LNCaP clone FGC (cell line): ENCODE measurements around the gene SMIM1.

Source experiments
- DNase-seq: peaks from one replicate; pipeline ENCODE4 v3.0.0-alpha.2; 2011; ENCODE audit warnings: low read depth
- H3K4me3 ChIP-seq: 2 replicates; pipeline ENCODE4 v1.5.1; 2011; ENCODE audit warnings: mild to moderate bottlenecking, low read depth, low read length, control low read depth
- TF ChIP-seq, protein P1 (sequence below): IDR thresholded peaks from 2 replicates; pipeline ENCODE4 v1.5.1; 2012; ENCODE audit warnings: mild to moderate bottlenecking; ENCODE audit not compliant: control insufficient read depth, insufficient read depth; ENCODE audit errors: extremely low read depth

SMIM1 gene

DNA sequence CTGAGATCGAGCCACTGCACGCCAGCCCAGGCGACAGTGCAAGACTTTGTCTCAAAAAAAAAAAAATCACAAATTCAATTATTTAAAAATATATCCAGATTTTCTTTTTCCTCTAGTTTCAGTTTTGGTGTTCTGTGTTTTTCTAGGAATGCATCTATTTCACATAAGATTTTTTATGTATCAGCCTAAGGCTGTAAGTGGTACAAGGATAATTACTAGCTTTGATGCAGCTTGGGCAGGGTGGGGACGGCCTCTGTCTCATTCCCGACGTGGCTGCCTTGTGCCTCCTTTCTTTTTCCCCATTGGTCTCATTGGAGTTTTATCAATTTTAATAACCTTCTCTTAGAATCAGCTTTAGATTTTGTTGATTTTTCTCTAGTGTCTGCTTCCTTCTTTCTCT, 13.4 kb upstream of the SMIM1 start:
- no peak overlapping the region for H3K4me3 ChIP-seq
- TF ChIP-seq, protein P1, sequence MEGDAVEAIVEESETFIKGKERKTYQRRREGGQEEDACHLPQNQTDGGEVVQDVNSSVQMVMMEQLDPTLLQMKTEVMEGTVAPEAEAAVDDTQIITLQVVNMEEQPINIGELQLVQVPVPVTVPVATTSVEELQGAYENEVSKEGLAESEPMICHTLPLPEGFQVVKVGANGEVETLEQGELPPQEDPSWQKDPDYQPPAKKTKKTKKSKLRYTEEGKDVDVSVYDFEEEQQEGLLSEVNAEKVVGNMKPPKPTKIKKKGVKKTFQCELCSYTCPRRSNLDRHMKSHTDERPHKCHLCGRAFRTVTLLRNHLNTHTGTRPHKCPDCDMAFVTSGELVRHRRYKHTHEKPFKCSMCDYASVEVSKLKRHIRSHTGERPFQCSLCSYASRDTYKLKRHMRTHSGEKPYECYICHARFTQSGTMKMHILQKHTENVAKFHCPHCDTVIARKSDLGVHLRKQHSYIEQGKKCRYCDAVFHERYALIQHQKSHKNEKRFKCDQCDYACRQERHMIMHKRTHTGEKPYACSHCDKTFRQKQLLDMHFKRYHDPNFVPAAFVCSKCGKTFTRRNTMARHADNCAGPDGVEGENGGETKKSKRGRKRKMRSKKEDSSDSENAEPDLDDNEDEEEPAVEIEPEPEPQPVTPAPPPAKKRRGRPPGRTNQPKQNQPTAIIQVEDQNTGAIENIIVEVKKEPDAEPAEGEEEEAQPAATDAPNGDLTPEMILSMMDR = no peak

DNA sequence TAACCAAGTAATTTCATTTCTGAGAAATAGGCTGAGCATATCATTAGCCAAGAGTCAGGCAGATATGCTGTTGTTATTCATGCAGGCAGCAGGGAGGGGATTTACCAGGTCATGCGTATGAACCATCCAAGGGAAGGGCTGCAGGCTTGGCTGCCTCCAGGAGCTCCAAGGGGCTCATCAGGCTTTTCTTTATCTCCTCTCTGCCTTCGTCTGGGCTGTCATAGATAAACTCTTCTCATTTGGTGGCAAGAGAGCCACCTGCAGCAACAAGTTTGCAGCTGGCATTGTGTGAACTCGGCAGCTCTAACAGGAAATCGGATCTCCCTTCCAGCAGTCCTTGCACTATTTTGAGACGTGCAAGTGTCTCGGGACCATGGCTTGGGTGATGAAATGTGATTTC, 12.8 kb upstream of the SMIM1 start:
- H3K4me3 ChIP-seq = no peak overlapping the region
- TF ChIP-seq, protein P1 = no peak
- DNase-seq = no peak

More for the DNA sequence above, 13.4 kb upstream of the SMIM1 start:
- no peak for DNase-seq

DNA sequence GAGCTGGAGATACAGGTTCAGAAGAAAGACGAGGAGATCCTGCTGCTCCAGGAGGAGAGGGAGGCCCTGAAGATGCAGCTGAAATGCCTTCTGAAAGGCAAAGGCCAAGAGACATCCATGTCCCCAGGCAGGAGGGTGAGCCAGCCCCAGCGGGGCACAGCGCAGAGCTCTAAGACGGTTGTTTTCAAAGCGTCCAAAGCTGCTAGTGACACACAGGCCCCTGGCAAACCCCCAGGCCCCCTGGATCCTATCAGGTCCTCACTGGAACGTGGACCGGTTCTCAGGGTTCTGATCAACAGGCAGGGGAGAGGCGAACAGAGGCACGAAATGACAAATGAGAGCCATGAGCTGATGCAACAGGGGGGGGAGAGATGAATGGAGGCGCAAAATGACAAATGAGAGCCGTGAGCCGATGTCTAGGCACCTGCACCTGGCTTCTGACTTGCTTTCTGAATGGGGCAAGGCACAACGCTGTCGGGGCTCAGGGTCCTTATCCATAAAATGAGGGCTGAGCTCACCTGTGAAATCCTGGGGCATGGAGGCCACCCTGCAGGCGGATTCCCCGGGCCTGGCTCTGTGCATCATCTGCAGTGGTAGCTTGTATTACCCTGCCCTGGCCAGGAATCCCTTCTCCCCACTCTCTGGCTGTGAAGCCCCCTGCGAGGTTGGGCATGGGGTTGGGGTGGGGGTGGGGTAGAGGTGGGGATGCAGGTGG, 11.1 kb upstream of the SMIM1 start:
- TF ChIP-seq, protein P1 = no peak
- no peak overlapping the region for H3K4me3 ChIP-seq
- no peak for DNase-seq

DNA sequence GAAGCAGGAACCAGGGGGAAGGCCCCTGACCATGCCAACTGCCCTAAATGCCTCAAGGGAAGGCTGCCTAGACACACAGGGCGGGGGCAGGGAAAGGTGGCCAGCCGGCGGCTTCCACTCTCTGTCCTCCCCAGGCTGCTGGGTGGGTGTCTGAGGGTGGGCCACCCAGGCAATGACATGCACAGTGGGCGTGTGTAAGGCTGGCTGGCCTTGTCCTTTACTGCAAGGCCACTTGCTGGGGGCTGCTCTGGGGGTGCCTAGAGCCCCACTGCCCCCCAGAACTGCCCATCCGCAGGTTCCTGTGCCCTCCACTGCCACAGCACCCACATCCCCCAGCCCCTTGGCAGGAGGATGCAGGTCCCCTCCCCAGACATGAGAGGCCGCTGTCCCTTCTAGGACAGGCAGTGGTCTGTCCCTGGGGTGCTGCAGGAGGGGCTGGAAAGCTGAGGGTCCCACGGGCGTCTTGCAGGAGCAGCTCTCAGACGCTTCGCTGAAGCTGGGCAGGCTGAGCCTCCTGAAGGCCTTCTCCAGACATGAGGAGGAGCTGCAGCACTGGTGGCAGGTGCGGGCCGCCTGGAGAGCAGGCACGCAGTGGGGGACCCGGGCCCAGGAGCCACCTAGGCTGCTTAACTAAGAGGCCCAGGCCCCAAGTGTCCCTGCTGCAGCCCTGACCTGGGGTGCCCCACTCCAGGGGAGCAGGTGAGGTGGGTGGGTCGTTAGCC, 10.2 kb upstream of the SMIM1 start:
- TF ChIP-seq, protein P1 = no peak
- no peak overlapping the region for H3K4me3 ChIP-seq
- DNase-seq = no peak

DNA sequence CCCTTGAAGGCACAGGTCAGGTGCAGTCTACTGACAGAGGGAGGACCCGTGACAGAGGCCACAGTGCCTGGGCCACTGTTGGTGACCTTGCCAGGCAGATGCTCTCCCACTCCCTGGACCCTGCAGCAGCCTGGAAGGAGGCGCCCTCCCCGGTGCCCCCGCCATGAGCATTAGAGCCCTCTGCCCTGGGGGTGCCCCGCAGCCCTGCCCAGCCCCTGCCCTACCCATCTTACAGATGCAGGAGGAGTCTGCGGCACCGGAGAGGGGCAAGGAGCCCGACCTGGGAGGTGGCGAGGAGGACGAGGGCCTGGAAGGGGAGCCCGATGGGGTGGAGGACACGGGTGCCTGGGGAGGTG, 9.7 kb upstream of the SMIM1 start:
- H3K4me3 ChIP-seq = no peak overlapping the region
- TF ChIP-seq, protein P1 = no peak
- DNase-seq = no peak

DNA sequence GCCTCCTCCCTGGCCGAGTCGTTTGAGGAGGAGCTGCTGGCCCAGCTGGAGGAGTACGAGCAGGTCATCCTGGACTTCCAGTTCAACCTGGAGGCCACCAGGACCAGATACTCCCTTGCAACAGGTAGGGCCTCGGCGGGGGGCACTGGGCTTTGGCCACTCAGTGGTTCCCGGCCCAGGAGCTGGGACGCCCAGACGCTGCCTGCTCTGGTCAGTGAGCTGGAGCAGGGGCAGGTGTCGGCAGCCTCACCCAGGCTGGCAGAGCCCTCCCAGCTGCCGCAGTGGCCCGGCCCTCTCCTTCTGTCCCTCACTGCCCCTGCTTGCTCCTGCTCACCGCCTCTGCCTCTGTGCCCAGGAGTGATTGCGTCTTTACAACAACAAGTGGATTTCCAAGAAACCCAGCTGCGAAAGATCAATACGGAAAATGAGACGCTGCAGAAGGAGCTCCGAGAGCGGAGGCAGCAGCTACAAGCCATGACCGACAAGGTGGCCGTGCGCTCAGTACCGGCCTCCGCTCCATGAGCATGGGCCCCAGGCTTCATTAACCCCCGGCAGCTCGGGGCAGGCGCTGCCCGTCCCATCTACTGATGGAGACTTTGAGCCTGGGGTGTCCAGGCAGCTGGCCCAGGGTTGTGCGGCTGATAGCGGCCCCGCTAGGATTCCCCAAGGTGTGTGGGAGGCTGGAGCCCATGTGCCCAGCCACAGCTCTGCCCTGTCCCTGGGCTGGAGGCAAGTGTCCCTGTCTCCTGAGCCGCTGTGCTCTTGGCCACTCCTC, 9.0 kb upstream of the SMIM1 start:
- H3K4me3 ChIP-seq = no peak overlapping the region
- TF ChIP-seq, protein P1 = no peak
- no peak for DNase-seq
